ENCODE measurements around the gene B3GALT6.

The B3GALT6 gene

GRCh38 chr1:1198423-1199140 is 33.5 kb upstream of the B3GALT6 start:
- TF ChIP-seq, protein P1, sequence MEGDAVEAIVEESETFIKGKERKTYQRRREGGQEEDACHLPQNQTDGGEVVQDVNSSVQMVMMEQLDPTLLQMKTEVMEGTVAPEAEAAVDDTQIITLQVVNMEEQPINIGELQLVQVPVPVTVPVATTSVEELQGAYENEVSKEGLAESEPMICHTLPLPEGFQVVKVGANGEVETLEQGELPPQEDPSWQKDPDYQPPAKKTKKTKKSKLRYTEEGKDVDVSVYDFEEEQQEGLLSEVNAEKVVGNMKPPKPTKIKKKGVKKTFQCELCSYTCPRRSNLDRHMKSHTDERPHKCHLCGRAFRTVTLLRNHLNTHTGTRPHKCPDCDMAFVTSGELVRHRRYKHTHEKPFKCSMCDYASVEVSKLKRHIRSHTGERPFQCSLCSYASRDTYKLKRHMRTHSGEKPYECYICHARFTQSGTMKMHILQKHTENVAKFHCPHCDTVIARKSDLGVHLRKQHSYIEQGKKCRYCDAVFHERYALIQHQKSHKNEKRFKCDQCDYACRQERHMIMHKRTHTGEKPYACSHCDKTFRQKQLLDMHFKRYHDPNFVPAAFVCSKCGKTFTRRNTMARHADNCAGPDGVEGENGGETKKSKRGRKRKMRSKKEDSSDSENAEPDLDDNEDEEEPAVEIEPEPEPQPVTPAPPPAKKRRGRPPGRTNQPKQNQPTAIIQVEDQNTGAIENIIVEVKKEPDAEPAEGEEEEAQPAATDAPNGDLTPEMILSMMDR (conservative IDR thresholded peaks at IDR 0.05; ENCODE audit: low read depth, low read length): no peak
- H3K4me3 ChIP-seq (ENCODE audit: low read length): no peak overlapping the region
- DNase-seq (ENCODE audit: low read depth): no peak

DNA sequence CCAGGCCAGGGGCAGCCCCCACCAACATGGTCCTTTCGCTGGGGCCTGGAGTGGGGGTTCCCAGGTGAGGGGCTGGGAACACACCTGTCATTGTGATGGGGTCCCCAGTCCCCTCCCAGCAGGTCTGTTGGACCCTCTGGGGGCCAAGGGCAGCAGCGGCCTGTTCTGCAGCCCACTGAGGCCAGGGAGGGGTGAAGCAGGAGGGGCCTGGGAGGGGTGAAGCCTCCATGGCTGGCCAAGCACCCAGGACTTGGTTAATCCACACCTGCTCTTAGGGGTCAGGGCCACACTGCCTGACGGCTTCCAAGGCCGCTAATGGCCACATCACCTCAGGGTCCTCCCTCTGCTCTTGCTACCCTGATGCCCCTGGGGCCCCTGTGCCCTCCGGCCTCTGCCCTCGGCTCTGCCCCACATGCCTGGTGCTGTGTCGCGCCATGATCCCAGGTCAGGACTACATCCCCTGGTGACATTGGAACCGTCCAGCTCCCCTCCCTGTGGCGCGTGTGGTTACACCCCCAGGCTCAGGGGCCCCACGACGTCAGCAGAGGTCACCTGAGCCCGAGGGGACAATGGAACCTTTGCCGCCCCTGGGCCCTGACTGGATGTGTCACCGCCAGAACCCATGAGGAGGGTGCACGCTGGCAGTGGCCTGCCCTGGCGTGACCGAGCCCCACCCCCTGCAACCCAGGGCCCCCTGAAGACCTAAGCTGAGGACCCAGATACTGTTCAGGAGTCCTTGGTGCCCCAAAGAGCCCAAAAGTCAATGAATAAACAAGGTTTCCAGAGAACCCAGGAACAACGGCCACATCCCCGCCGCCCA is 32.7 kb upstream of the B3GALT6 start:
- no peak for DNase-seq (ENCODE audit: low read depth)
- TF ChIP-seq, protein P1 (conservative IDR thresholded peaks at IDR 0.05; ENCODE audit: low read depth, low read length): no peak
- H3K4me3 ChIP-seq (ENCODE audit: low read length): no peak overlapping the region

DNA sequence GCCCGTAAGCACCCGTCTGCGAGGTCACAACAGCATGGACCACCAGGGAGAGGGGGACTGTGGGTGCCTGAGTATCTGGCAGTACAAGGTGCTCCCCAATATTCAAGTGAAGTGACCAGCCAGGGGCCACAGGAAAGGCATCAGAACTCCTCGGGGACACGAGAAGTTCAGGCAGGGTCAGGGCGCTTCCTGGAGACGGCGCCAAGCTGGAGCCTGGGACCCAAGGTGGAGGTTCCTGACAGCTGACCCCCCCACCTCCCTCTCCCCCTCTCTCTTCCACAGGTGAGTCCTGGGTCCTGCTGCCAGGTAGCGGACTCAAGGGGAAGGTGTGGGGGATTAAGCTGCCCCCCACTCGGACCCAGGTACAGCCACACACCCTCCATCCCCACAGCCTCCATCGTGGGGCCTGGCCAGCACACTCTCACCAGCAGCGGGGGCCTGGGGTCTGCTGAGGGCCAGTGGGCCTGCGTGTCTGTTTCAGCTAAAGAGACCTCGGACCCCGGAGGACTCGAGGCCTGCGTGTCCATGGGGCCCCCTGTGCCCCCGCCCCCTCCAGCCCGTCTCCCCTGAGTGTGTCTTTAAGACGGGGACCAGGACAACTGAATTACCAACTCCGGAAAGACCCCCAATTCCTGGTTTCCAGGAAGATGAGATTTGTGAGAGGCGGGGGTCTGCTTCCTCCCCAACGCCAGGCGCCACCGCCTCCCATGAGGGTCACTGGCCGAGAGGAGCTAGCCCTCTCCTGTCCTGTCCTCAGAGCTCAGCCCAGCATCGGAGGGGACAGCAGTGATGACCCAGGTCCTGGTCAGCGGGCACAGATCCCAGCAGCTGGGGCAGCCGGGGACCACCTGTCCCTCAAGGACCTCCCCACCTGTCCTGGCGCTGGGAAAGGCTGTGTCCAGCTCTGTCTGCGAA is 31.8 kb upstream of the B3GALT6 start:
- no peak overlapping the region for H3K4me3 ChIP-seq (ENCODE audit: low read length)
- no peak for DNase-seq (ENCODE audit: low read depth)
- TF ChIP-seq, protein P1 (conservative IDR thresholded peaks at IDR 0.05; ENCODE audit: low read depth, low read length): no peak

DNA sequence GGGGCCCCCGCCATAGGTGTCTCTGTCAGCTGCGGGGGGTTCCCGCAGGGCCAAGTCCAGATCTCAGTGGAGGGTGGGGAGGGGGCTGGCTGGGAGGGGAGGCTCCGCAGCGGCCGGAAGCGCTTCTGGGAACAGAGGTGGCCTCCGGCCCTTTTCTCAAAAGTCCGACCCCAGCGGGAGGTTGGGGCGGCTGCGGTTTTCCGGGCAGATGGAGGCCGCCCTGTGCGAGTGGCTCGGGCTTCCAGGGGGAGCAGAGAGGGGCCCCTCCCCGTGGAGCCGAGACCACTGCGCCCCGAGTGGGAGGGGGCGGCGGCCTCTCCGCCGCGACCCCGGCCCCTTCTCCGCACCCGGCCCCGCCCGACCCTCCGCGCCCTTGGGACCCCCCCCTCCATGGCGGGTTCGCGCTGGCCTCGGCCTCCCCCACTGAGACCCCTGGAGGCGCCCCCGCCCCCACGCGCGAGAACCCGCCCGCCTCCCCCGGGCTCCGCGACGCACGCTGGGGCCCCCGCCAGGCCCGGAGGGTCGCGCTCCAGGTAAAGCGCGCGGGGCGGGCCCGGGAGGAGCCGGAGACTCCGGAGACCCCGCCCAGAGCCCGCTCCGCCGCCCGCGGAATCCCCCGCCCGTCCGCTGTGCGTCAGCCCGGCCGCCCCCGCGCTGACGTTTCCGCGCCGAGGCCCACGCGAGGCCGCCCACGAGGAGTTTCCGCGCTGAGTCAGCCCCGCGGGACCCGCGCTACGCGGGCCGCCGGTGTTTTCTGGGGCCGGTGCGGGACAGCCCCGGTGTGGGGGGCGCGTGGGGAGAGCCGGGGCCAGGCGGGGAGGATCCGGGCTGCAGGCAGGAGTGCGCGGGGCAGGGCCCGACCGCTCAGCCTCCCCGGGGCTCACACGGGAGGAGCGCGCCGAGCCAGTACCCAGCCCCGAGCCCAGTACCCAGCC is 30.9 kb upstream of the B3GALT6 start:
- H3K4me3 ChIP-seq (ENCODE audit: low read length): no peak overlapping the region

DNA sequence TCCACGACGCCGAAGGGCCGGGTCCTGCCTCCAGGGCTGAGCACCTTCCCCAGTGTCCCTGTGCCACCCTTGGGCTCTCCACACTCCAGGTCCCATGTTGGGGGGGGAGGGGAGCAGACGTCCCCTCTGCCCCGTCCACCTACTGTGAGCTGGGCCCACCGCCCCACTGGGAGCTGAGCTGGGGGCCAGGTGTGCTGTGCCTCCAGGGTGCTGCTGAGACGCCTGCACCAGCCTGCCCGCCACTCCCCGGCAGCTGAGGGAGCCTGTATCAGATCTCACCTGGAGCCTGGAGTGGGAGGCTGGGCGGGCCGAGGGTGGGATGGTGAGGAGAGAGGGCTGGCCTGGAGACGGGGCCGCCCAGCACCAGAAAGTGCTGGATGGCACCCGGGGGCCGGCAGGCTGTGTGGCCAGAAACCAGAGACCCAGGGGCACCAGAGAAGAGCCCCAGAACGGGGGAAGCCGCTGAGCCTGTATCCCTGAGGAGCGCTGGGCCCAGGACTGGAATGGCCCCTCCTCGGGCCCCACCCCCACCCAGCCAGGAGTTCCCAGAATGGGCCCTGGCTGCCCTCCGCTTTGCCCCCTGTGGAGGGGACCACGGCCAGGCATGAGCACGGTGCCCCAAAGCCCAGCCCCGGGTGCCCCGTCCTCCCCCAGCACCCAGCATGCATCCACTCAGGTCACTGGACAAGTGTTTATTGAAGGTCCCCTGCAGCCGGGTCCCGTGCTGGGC is 29.0 kb upstream of the B3GALT6 start:
- H3K4me3 ChIP-seq (ENCODE audit: low read length): no peak overlapping the region
- TF ChIP-seq, protein P1 (conservative IDR thresholded peaks at IDR 0.05; ENCODE audit: low read depth, low read length): no peak
- no peak for DNase-seq (ENCODE audit: low read depth)

More for the DNA sequence above, 30.9 kb upstream of the B3GALT6 start:
- no peak for DNase-seq (ENCODE audit: low read depth)
- TF ChIP-seq, protein P1 (conservative IDR thresholded peaks at IDR 0.05; ENCODE audit: low read depth, low read length): no peak
